HG03025 (cell line): ENCODE measurements around the gene TMEM18.

Experiments
- ATAC-seq: cut with Tn5 transposase; IDR thresholded peaks from one replicate; pipeline ENCODE4 v1.9.1; 2021; ENCODE audit warnings: mild to moderate bottlenecking, moderate library complexity; ENCODE audit not compliant: unreplicated experiment, low FRiP score

Gene TMEM18

GRCh38 chr2:673615-674320 is 3.4 kb downstream of the TMEM18 start:
- ATAC-seq = no peak

DNA sequence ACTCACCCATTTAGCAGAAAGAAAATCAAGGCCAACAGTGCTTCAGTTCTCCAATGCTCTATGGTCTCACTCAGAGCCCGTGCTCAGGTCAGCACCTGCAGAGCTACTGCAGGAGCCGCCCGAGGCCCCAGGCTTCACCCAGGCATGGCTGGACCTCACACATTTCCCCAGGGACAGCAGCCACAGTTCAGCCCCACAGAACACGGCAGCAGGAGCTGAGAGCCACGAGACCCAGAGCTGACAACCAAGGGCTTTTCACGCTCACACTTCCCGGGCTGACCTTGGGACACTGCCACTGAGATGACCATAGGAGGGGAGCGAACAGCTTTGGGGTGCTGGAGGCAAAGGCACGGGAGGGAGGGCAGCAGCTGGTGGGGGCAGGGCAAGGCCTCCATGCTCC is 4.2 kb downstream of the TMEM18 start:
- ATAC-seq = no peak

- no peak for ATAC-seq
Observed at GRCh38 chr2:672606-672905, 4.7 kb downstream of the TMEM18 start.

- no peak for ATAC-seq
Observed at GRCh38 chr2:671787-672605, 5.2 kb downstream of the TMEM18 start.

DNA sequence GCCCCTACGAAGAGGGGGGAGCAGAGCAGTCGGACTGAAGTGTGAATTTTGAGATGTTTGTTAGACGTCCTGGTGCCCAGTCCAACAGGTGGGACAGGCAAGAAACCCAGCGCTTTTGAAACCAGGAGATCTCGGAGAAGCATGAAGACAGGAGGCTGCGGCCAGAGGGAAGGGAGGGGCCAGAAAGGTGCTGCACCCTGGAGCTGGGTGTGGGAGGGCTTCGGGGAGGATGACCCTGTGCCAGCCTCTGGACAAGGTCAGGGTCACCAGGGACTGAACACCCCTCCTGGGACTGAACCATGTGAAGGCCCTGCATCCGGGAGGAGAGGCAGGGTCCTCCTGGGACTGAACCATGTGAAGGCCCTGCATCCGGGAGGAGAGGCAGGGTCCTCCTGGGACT is 6.1 kb downstream of the TMEM18 start:
- ATAC-seq = no peak

DNA sequence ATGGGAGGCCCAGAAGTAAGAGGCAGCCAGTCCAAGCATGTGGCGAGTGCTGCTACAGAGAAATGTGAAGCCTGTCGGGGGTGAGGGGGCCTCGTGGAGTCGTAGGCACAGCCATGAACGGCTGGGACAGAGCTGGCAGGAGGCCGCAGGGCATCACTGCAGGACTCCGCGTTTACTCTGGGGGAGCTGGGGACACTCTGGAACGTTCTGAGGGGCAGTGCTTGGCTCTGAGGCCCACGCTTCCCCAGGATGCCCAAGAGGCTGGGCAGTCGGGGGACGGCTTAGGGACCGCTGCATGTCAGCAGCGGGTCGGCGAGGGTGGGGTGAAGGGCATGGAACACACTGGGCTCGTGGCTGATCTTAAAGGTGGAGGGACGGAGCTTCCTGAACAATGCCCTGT is 6.6 kb downstream of the TMEM18 start:
- ATAC-seq = no peak

DNA sequence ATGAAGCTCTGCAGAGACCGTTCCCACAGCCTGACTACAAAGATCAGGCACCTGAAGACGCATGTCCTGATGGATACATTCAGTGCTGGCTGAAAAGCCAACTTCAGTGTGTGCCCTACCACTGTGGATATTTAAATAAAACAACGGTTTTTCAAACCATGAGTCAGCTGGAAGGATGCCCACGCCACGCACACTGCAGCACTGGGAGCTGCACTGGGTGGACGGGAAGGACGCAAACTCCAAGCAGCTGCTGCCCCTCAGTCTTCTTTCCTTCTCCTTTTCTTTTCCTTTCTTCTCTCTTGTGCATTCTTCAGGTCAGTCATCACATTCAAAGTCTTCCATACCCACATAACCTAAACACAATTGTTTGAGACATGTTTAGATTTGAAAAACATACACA is 7.9 kb downstream of the TMEM18 start:
- ATAC-seq = no peak

DNA sequence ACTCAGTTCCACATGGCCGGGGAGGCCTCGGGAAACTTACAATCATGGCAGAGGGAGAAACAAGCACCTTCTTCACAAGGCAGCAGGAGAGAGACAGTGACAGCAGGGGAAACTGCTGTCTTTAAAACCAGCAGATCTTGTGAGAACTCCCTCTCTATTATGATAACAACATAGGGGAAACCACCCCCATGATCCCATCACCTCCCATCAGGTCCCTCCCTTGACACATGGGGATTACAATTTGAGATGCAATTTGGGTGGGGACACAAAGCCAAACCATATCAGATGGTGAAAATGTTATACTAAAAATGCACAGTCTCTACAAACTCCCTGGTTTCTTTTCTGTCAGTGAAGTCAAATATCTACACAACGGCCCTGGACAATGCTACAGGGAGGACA is 9.2 kb downstream of the TMEM18 start:
- no peak for ATAC-seq

GRCh38 chr2:667332-667999 is 9.7 kb downstream of the TMEM18 start:
- no peak for ATAC-seq

- no peak for ATAC-seq
Observed at GRCh38 chr2:666441-666840, 10.8 kb downstream of the TMEM18 start.

GRCh38 chr2:665340-666073 is 11.7 kb downstream of the TMEM18 start:
- no peak for ATAC-seq

DNA sequence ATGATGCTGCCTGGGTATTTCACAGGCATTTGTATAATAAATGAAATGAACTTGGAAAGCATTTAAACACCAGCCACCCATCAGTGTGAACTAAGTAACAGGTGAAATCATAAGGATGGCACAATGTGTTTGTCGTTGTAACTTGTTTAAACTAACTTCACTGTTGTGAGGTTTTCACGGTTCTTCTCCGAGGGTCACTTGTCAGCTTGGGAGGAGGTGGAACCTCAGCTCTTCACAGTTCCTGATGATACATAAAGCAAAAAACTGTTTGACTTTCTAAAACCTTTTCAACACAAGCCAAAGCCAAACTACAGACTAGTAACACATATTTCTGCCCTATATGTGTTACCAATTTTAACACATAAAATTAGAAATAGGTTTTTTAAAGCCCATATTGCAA is 13.1 kb downstream of the TMEM18 start:
- ATAC-seq = no peak

GRCh38 chr2:663221-663620 is 14.0 kb downstream of the TMEM18 start:
- ATAC-seq = no peak

DNA sequence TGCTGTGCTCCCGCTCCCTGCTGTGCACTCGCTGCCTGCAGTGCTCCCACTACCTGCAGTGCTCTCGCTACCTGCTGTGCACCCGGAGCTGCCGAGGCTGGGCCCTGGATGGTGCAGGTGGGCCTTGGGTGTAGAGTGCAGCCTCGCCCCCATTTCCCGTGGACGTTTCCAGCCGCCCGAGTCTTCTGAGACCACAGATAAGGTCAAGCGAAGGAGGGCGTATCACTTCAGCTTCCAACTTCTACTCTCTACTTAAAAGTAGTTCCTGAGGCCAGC is 15.9 kb downstream of the TMEM18 start:
- no peak for ATAC-seq

DNA sequence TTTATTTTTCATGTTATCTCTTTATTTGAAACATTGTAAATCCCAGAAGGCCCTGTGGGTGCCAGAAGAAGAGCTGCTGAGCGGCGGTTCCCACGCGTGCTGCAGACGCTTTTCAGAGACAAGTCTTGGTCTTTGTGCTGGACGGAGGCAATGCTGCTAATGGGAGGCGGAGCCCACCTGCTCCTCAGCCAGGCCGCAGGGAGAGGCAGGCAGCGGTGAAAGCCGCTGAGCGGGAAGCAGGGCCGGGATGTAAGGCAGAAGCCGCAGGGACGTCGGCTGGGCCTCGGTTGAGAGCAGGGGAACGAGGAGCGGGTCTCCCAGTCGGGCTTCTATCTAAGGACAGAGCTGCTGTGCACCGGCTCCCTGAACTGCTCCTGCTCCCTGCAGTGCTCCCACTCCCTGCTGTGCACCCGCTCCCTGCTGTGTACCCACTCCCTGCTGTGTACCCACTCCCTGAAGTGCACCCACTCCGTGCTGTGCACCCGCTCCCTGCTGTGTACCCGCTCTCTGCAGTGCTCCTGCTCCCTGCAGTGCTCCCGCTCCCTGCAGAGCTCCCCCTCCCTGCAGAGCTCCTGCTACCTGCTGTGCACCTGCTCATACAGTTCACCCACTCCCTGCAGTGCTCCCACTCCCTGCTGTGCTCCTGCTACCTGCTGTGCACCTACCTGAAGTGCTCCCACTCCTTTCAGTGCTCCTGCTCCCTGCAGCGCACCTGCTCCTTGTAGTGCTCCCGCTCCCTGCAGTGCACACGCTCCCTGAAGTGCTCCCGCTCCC is 16.4 kb downstream of the TMEM18 start:
- ATAC-seq = no peak

DNA sequence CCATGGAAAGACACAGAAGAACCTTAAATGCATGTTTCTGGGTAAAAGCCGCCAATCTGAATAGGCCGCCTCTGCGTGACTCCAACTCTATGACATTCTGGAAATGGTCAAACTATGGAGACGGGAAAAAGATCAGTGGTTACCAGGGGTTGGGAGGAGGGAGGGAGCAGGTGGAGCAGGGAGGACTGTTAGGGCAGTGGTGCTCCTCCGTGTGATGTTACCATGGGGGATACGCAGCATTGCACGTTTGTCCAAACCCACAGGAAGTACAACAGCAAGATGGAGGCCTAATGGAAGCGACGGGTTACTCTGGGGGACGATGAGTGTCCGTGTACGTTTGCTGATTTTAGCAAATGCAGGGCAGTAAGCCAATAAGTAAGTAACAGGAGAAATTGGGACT is 17.2 kb downstream of the TMEM18 start:
- no peak for ATAC-seq

GRCh38 chr2:658426-658825 is 18.8 kb downstream of the TMEM18 start:
- no peak for ATAC-seq

GRCh38 chr2:657766-658165 is 19.4 kb downstream of the TMEM18 start:
- no peak for ATAC-seq

DNA sequence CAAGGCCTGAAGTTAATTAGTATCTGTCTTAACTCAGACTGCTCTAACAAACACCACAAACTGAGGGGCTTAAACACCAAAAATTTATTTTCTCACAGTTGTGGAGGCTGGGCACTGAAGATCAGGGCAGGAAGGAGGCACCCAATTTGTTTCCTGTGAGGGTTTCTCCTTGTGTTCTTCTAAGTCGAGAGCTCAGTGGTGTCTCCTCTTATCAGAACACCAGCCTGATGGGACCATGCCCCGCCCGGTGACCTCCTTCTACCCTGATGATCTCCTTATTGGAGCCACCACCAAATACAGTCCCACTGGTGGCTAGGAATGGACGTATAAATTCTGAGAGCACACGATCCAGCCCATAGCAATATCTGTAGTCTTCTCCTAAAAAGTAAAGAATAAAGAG is 20.5 kb downstream of the TMEM18 start:
- ATAC-seq = no peak

DNA sequence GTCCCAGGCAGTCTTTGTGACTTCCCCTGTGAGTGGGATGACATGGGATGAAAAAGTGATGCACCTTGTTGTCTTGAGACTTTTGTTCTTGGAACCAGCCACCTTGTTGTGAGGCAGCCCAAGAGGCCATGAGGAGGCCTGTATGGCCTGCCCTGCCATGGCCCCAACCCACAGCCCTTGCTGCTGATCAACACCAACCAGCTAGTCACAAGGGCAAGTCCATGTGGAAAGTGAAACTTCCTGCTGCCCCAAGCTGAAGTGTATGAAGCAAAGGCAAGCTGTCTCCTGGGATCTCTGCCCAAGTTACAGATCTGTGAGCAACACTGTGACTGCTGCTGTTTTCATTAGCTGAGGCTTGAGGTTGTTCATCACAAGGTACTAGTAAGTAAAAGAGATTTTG is 21.6 kb downstream of the TMEM18 start:
- ATAC-seq = no peak

DNA sequence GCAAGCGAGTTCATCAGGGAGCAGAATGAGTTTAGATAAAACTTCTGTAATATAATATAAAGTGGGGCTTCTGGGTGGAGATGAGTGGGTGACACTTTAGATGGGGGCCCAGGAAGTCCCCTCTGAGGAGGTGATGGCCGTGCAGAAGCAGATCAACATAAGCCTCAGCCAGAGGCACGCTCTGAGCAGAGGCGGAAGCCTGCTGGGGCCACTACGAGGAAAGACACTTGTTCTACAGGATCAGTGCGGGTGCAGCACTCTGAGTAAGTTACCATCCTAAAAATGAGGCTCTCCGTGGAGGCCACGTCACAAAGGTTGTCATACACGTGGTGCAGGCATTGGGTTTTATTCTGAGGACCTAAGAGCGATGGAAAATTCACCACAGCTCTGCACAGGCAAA is 22.3 kb downstream of the TMEM18 start:
- ATAC-seq = no peak
